ENCODE results near the gene ADCY4.

The ADCY4 gene

GRCh38 chr14:24337824-24338175 is 2.9 kb upstream of the ADCY4 start:
- DNase-seq = no peak

- DNase-seq = no peak
Measured at GRCh38 chr14:24337144-24337823, 2.4 kb upstream of the ADCY4 start.

GRCh38 chr14:24335461-24336171 is 745 bp upstream of the ADCY4 start:
- no peak for DNase-seq

- peak; percentile 89 for DNase-seq
Measured at GRCh38 chr14:24332268-24332993, 2.4 kb downstream of the ADCY4 start.

- DNase-seq = no peak
Measured at GRCh38 chr14:24331731-24332267, 3.1 kb downstream of the ADCY4 start.

- no peak for DNase-seq
Measured at GRCh38 chr14:24330973-24331674, 3.7 kb downstream of the ADCY4 start.

GRCh38 chr14:24329736-24330135 is 5.1 kb downstream of the ADCY4 start:
- peak; percentile 53 for DNase-seq

GRCh38 chr14:24329073-24329663 is 5.7 kb downstream of the ADCY4 start:
- no peak for DNase-seq

- DNase-seq = peak; percentile 51
Measured at GRCh38 chr14:24327914-24328313, 7.0 kb downstream of the ADCY4 start.

- no peak for DNase-seq
Measured at GRCh38 chr14:24327303-24327702, 7.6 kb downstream of the ADCY4 start.

- no peak for DNase-seq
Measured at GRCh38 chr14:24325963-24326362, 8.9 kb downstream of the ADCY4 start.

- DNase-seq = no peak
Measured at GRCh38 chr14:24325041-24325530, 9.8 kb downstream of the ADCY4 start.

GRCh38 chr14:24324024-24324423 is 10.8 kb downstream of the ADCY4 start:
- DNase-seq = no peak

GRCh38 chr14:24323341-24323740 is 11.5 kb downstream of the ADCY4 start:
- no peak for DNase-seq

- DNase-seq = no peak
Measured at GRCh38 chr14:24322672-24323071, 12.2 kb downstream of the ADCY4 start.

- DNase-seq = no peak
Measured at GRCh38 chr14:24321212-24321975, 13.5 kb downstream of the ADCY4 start.

- DNase-seq = no peak
Measured at GRCh38 chr14:24317141-24317928, 17.5 kb downstream of the ADCY4 start.

GRCh38 chr14:24316597-24316950 is 18.3 kb downstream of the ADCY4 start:
- no peak for DNase-seq

GRCh38 chr14:24315807-24316596 is 18.9 kb downstream of the ADCY4 start:
- DNase-seq = no peak

GRCh38 chr14:24315243-24315806 is 19.5 kb downstream of the ADCY4 start:
- DNase-seq = no peak
